Measurements from ENCODE around the gene UBE2Z.
A peak's percentile ranks its signal among the peaks of the same experiment; 100 is the strongest.
"Not testable (repeated sequence)": the region's sequence is repeated elsewhere in the genome, so short reads cannot be mapped to it uniquely, and the experiment has no call there.

Gene UBE2Z

DNA sequence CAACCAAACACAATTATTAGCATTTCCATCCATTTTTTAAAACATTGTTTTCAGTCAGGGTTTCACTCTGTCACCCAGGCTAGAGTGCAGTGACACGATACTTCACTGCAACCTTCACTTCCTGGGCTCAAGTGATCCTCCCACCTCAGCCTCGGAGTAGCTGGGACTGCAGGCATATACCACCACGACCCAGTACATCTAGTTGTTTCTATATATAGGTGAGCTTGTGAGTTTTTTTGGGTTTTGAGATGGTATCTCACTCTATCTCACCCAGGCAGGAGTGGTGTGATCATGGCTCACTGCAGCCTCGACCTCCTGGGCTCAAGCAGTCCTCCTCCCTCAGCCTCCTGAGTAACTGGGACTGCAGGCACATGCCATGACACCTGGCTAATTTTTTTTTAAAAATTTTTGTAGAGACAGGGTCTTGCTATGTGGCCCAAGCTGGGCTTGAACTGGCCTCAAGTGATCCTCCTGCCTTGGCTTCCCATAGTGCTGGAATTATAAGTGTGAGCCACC is 37.1 kb upstream of the UBE2Z start:
- no peak for DNase-seq (ENCODE audit: low read depth)
- TF ChIP-seq POLR2A (IDR thresholded peaks at IDR 0.05; ENCODE audit: extremely low read depth, insufficient read length), result no peak
- TF ChIP-seq, protein P1, sequence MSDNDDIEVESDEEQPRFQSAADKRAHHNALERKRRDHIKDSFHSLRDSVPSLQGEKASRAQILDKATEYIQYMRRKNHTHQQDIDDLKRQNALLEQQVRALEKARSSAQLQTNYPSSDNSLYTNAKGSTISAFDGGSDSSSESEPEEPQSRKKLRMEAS (IDR thresholded peaks at IDR 0.05; ENCODE audit: low read depth, low read length), result no peak
- TF ChIP-seq, protein P2, sequence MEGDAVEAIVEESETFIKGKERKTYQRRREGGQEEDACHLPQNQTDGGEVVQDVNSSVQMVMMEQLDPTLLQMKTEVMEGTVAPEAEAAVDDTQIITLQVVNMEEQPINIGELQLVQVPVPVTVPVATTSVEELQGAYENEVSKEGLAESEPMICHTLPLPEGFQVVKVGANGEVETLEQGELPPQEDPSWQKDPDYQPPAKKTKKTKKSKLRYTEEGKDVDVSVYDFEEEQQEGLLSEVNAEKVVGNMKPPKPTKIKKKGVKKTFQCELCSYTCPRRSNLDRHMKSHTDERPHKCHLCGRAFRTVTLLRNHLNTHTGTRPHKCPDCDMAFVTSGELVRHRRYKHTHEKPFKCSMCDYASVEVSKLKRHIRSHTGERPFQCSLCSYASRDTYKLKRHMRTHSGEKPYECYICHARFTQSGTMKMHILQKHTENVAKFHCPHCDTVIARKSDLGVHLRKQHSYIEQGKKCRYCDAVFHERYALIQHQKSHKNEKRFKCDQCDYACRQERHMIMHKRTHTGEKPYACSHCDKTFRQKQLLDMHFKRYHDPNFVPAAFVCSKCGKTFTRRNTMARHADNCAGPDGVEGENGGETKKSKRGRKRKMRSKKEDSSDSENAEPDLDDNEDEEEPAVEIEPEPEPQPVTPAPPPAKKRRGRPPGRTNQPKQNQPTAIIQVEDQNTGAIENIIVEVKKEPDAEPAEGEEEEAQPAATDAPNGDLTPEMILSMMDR (IDR thresholded peaks at IDR 0.05; ENCODE audit: low read depth, low read length), result no peak
- no peak for TF ChIP-seq MYC (IDR thresholded peaks at IDR 0.05; ENCODE audit: low read depth, low read length)
- no peak overlapping the region for H3K4me3 ChIP-seq (ENCODE audit: low read depth, low read length)

DNA sequence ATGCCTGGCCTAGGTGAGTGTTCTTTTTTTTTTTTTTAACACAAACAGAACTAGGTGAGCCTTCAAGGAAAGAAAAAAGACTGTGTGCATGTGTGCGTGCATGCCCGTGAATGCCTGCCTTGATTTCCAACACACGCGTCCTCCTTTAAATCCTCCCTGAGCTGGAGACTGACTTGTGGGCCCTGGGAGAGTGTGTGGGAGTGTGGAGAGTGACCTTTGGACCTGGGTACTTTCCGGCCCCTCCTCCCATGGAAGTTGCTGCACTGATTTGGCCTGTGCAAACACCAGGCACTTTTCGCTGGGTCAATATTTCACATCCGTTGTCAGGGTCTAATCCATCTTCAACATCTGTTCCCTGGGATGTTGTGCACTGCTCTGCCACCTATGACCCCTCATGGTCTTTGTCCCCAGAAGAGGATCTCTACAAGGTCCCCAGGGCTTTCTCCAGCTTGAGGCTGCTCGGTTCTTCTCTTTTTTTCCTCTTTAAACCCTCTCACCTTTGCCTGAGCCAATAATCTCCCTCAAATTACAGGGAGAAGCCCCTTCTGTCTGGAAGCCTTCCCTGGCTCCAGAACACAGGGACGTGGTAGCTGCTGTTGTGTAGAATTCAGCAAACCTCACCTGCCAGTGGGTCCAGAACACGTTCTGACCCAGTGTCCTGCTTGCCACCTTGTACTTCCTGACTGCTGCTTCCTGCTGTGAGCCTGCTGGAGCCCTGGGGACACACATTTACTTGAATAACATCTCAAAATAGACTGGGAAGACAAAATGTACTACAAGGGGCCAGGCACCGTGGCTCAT is 36.5 kb upstream of the UBE2Z start:
- H3K4me3 ChIP-seq (ENCODE audit: low read depth, low read length), result no peak overlapping the region
- TF ChIP-seq, protein P1 (IDR thresholded peaks at IDR 0.05; ENCODE audit: low read depth, low read length), result no peak
- TF ChIP-seq POLR2A (IDR thresholded peaks at IDR 0.05; ENCODE audit: extremely low read depth, insufficient read length) (no peak), MYC (IDR thresholded peaks at IDR 0.05; ENCODE audit: low read depth, low read length) (no peak)
- TF ChIP-seq, protein P2 (IDR thresholded peaks at IDR 0.05; ENCODE audit: low read depth, low read length), result no peak
- no peak for DNase-seq (ENCODE audit: low read depth)

DNA sequence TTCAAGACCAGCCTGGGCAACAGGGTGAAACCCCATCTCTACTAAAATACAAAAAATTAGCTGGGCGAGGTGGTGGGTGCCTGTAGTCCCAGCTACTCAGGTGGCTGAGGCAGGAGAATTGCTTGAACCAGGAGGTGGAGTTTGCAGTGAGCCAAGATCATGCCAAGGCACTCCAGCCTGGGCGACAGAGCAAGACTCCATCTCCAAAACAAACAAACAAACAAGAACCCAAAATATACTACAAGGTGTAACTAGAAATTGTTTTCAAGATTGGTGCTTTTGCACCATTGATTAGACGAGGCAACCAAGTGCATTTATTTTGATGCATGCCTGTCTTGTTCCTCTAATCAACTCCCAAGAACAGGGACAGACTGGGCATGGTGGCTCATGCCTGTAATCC is 35.8 kb upstream of the UBE2Z start:
- H3K4me3 ChIP-seq (ENCODE audit: low read depth, low read length); DNase-seq (ENCODE audit: low read depth): not testable (repeated sequence)

DNA sequence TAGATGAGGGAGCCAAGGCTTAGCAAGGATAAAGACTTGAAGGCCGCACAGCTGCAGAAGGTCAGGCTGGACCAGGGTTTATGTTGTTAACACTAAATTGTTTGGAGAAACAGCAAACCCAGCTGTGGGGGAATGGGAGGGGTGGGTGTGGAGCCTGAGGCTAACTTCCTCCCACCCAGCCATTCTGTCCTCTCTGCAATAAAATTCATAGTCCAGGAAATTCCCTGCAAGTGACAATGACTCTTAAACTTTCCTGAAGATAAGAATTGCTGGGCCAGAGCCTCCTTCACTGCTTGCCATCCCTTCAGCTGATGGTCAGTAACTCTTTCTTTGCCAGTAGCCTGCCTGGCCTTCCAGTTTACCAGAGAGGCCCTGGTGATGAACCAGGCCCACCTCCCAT is 35.0 kb upstream of the UBE2Z start:
- DNase-seq (ENCODE audit: low read depth), result no peak
- H3K4me3 ChIP-seq (ENCODE audit: low read depth, low read length), result no peak overlapping the region
- TF ChIP-seq, protein P2 (IDR thresholded peaks at IDR 0.05; ENCODE audit: low read depth, low read length), result no peak

DNA sequence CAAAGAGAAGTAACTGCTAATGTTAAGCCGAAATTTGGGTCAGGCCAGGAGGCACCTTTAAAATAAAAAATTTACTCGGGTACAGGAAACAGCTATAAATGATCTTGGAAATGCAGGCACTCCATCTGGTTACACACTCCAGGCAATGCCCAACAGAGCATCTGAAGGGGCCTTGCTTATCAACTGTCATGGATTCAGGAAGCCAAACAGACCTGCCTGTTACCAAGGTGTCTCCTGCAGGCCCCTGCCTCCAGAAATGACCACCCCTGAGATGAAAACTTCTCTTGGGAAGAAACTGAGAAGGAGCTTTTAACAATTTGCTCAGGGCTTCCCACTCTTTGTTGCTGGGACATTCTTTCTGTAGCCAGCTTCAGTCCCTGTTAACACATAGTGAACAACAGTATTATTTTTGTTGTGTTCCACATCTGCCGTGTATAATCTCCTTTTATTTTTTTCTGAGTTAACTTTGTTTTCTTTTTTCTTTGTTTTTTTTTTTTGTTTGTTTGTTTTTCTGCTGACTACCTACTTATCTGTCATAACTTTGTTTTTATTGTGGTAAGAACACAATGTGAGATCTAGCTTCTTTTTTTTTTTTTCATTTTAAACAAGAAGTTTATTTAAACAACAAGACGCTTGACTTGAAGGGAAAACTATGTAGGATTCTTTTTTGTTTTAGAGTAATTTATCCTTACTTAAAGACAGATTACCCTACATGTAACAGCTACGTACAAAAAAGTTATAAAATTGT is 34.3 kb upstream of the UBE2Z start:
- no peak for DNase-seq (ENCODE audit: low read depth)
- TF ChIP-seq POLR2A (IDR thresholded peaks at IDR 0.05; ENCODE audit: extremely low read depth, insufficient read length) (no peak), MYC (IDR thresholded peaks at IDR 0.05; ENCODE audit: low read depth, low read length) (no peak)
- TF ChIP-seq, protein P2 (IDR thresholded peaks at IDR 0.05; ENCODE audit: low read depth, low read length), result no peak
- TF ChIP-seq, protein P1 (IDR thresholded peaks at IDR 0.05; ENCODE audit: low read depth, low read length), result no peak
- H3K4me3 ChIP-seq (ENCODE audit: low read depth, low read length), result no peak overlapping the region

DNA sequence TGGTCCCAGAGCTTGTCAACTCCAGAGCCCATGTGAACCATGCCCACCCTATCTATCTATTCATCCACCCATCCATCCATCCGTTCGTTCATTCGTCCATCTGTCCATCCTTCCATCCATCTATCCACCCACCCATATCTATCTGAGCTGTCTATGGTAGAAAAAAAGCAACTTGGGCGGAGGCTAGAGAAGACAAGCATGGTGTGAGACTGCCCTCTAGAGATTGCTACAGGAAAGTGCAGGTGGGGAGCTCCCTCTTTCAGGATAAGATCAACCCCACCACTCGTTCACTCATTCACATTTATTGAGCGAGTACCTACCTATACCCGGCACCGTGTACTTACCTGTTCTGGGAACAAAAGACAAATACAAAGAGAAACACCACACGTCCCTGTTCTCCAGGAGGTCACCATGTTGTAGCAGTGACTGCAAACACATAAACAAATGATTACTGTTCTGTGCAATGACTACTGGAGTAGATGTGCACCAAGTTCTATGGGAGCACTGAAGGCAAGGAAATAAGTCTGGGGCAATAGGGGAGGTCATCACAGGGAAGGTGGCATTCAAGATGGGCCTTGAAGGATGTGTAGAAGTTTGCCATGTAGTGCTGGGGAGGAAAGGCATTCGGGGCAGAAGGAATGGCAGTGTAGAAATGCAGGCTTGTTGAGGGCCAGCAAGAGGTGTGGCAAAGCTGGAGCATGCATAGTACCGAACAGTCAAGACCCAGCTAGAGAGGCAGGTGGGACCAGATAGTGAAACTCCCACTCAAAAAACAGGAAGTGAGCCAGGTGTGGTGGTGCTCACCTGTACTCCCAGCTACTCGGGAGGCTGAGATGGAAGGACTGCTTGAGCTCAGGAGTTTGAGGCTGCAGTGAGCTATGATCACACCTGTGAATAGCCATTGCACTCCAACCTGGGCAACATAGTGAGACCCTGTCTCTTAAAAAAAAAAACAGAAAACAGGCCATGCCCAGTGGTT is 29.0 kb upstream of the UBE2Z start:
- peak; percentile 77 for DNase-seq (ENCODE audit: low read depth)
- TF ChIP-seq, protein P2 (IDR thresholded peaks at IDR 0.05; ENCODE audit: low read depth, low read length), result peak; percentile 95
- TF ChIP-seq, protein P1 (IDR thresholded peaks at IDR 0.05; ENCODE audit: low read depth, low read length), result peak; percentile 62
- TF ChIP-seq POLR2A (IDR thresholded peaks at IDR 0.05; ENCODE audit: extremely low read depth, insufficient read length), result no peak
- no peak overlapping the region for H3K4me3 ChIP-seq (ENCODE audit: low read depth, low read length)
